ENCODE data around the gene SRRT.
"Not testable (repeated sequence)": the region's sequence is repeated elsewhere in the genome, so short reads cannot be mapped to it uniquely, and the experiment has no call there.

SRRT gene

DNA sequence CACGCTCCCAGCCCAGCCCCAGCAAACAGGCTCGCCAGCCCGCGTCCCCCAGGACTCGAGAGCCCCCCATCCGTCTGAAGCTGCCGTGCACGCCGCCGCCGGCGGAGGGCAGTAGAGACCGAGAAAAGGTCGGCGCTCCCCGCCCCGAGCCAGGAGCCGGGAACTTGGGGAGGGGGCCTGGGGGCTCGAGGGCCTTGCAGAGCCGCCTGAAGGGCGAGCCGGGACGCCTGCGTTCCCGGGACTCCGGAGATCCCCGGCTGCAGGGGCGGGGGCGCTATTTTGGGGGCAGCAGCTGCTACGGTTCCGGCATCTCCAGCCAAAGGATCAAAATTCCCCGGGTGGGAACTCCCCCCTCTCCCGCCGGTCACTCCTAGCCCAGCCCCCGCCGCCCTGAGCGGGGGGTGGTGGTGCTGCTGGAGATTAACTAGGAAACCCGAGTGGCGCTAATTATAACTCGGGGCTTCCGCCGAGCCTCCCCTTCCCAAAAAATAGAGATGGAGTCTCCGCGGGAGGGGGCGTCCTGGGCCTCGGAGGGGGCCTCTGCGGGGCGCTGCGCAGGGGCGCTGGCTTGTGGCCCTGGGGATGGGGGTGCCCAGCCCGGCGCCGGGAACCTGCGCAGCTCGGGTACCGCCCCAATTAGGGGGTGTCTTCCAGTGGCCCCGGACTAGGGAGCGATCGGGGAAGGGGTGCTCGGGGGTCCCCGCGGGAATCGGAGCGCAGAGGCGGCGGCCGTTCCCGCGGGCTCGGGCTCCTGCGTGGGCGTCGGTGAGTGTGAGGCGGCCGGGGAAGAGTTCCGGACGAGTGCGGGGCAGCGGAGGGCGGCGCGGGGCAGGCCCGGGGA, 20.2 kb downstream of the SRRT start:
- DNase-seq (ENCODE audit: low spot score), result peak; percentile 79

DNA sequence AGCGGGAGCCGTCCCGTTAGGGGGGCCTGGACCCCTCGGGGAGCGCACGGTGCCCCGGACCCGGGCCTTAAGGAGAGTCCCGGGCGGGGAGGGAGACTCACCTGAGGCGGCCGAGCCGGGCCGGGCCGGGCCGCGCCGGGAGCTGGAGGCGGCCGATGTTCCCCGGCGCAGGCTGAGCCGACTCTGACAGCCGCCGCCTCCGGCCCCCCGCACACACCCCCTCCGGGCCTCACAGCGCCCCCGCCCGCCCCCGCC, 20.7 kb downstream of the SRRT start, which contains the start of gene ACHE:
Gene ACHE (minus strand): TSS at position 188 of the 255 bp plus-strand sequence. CDS start 1,656 bp downstream, outside the sequence.
- no peak for DNase-seq (ENCODE audit: low spot score)

- DNase-seq (ENCODE audit: low spot score), result peak; percentile 86
These were observed 21.2 kb downstream of the SRRT start for GRCh38 chr7:100895956-100896731.

DNA sequence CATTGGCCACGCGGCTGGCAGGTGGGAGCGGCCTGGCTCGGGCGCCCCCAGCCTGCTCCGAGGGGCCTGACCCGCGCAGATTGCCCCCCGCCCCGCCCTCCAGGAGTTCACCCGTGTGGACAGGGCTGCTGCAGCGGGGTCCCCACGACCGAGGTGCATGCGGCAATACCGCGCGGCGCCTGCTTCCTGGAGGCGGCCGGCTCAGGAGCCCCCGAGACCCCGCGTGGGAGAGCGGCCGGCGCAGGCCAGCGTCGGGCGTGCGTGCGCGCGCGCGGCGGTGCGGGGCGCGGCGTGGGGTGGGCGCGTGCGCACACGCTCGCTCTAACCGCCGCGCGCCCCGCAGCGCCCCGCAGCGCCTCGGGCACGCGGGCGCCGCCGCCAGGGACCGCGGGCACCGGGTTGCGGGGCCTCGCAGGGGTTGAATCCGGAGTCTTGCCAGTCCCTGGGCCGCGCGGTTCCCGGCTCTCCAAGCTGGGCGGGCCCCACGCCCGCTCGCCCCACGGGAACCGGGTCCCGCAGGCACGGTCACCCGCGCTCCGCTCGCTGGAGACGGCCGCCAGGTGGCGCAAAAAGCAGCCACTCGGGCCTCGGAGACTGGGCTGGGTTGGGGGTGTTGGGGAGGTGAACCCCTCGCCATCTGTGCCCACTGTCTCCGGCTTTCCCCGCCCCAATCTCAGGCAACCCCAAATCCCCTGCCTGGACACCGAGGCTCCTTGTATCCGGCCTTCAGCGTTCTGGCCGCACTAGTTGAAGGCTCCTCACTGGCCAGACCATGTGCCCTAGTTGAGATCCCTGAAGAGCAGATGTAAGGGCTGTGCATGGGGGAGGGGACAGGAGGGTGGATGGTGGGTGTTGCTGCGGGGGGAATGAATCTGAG, 22.1 kb downstream of the SRRT start:
- no peak for DNase-seq (ENCODE audit: low spot score)

DNA sequence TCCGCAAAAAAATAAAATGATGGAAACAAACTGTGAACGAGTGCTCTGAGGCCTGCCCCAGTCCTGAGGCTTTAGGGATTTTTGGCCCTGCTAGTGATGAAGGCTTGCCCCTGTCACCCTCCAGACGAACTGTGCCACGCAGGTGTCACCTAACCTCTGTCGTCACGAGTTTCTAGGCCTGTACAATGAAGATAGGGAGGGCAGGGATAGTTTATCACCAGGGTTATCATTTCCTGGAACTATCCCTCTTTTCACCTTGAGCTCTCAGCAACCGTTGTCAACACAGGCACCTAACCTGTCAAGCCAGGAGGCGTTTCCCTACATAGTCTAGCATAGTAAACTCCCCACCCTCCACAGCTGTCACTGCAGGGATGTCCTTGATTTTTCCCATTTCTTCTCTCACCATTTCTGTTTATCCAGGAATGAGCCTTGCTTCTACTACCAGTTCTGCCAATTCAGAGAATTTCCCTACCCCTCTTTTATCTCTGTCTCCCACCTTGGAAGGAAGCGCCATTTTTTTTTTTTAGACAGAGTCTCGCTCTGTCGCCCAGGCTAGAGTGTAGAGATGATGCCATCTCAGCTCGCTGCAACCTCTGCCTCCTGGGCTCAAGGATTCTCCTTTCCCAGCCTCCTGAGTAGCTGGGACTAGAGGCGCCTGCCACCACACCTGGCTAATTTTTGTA, 23.0 kb downstream of the SRRT start:
- no peak for DNase-seq (ENCODE audit: low spot score)

- no peak for DNase-seq (ENCODE audit: low spot score)
These were observed 24.5 kb downstream of the SRRT start for GRCh38 chr7:100899432-100899831.

- no peak for DNase-seq (ENCODE audit: low spot score)
These were observed 26.1 kb downstream of the SRRT start for GRCh38 chr7:100900978-100901377.

GRCh38 chr7:100901921-100902332, 27.0 kb downstream of the SRRT start:
- no peak for DNase-seq (ENCODE audit: low spot score)

DNA sequence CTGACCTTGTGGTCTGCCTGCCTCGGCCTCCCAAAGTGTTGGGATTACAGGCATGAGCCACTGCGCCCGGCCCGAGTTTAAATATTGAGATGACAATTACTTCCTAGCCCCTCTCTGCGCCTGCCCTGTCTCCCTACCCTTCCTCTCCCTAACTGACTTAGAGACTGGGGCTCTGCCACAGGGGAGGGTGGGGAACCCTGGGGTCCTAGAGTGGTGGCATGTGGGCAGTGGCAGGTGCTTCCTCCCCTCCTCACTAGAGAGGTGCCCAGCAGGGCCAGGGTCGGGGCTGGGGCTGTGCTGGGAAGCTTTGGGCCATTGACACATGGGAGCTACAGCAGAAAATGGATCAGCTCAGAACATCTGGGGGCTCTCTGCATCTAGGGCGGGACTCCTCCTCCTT, 27.7 kb downstream of the SRRT start:
- no peak for DNase-seq (ENCODE audit: low spot score)

DNA sequence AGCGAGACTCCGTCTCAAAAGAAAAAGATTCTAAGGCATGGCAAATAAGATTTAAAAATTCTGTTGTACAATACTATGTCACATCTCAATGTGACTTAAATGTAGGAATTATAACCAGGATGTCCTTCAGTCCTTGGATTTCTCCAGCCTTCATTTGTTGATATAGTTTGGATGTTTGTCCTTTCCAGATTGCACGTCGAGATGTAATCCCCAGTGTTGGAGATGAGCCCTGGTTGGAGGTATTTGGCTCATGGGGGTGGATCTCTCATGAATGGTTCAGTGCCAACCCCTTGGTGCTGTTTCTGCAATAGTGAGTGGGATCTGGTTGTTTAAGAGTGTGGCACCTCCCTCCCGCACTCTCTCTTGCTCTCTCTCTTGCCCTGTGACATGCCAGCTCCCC, 33.6 kb downstream of the SRRT start:
- DNase-seq (ENCODE audit: low spot score), result no peak

DNA sequence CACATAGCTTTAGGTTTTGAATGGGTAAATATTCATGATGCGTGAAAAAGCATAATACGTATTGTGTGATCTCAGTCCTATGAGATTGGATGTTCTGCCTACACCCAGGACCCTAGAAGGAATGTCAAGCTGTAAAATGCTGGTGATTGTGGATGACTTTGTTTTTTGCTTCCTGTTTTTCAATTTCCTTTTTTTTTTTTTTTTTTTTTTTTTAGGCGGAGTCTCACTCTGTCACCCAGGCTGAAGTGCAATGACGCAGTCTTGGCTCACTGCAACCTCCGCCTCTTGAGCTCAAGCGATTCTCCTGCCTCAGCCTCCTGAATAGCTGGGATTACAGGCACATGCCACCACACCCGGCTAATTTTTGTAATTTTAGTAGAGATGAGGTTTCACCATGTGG, 35.5 kb downstream of the SRRT start:
- DNase-seq (ENCODE audit: low spot score), result not testable (repeated sequence)

DNA sequence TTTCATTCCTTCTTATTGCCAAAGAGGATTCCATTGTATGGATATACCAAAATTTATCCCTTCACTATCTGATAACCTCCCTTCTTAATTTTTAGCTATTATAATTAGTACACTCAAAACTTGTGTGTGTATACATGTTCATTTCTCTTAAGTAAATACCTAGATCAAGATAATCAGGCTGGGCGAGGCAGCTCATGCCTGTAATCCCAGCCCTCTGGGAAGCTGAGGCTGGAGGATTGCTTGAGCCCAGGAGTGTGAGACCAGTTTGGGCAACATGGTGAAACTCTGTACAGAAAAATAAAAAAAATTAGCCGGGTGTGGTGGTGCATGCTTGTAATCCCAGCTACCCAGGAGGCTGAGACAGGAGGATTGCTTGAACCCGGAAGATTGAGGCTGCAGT, 36.6 kb downstream of the SRRT start:
- no peak for DNase-seq (ENCODE audit: low spot score)

- DNase-seq (ENCODE audit: low spot score), result no peak
These were observed 39.4 kb downstream of the SRRT start for GRCh38 chr7:100914208-100914878.

DNA sequence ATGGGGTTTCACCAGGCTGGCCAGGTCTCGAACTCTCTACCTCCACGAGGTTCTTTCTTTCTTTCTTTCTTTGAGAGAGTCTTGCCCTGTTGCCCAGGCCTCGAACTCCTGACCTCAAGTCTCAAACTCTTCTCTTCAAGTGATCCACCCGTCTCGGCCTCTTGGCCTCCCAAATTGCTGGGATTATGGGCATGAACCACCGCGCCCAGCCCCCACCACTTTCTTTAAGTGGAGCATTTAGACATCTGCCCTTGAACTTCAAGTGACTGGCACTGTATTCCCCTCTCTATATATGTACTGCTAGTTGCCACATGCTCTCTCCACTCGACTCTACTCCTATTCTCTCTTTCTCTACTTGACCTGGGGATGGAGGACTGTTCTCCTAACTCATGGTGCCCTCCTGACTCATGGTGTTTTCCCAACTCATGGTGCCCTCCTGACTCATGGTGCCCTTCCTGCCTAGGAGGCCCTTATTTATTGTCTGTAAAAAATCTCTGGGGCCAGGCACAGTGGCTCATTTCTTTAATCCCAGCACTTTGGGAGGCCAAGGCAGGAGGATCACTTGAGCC, 40.1 kb downstream of the SRRT start:
- DNase-seq (ENCODE audit: low spot score), result no peak

DNA sequence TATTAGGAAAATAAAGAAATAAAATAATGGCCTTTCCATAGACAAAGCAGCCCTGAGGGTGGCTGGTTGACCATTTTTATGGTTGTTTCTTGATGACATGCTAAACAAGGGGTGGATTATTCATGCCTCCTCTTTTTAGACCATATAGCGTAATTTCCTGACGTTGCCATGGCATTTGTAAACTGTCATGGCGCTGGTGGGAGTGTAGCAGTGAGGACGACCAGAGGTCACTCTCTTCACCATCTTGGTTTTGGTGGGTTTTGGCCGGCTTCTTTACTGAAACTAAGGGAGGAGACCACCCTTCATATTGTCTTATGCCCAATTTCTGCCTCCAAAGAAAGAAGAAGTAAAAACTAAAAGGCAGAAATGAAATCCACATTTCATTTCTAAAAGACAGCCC, 44.4 kb downstream of the SRRT start:
- not testable (repeated sequence) for DNase-seq (ENCODE audit: low spot score)

GRCh38 chr7:100919779-100920437, 45.0 kb downstream of the SRRT start:
- DNase-seq (ENCODE audit: low spot score), result not testable (repeated sequence)

- DNase-seq (ENCODE audit: low spot score), result no peak
These were observed 46.1 kb downstream of the SRRT start for GRCh38 chr7:100921039-100921438.

GRCh38 chr7:100923616-100924015, 48.7 kb downstream of the SRRT start:
- not testable (repeated sequence) for DNase-seq (ENCODE audit: low spot score)

- no peak for DNase-seq (ENCODE audit: low spot score)
These were observed 54.9 kb downstream of the SRRT start for GRCh38 chr7:100929808-100930174.

DNA sequence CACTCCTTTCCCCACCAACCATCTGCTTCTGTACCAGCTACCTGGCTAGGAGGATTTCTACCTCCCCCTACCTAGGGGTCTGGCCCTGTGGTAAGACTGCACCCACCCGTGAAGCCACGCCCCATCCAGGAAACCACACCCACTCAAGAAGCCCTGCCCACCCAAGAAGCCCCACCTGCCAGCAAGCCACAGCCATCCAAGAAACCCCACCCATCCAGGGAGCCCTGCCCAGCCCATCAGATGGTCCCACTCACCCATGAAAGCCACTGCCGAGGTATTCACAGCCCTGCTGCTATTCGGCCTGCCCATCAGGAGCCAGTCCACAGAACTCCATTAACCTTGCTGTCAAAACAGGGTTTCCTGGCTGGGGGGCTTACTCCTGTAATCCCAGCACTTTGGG, 58.8 kb downstream of the SRRT start:
- DNase-seq (ENCODE audit: low spot score), result no peak

Measured in HuH-7 (cell line).